IMR-90 (cell line): ENCODE measurements around the gene GORASP1. TPM values are rescaled to one million over a fixed set of nuclear protein-coding genes. Genes with fewer than 3 reads are reported as not detected.

Experiments used
- ATAC-seq: fragments of 200-7000 bp; cut with Tn5 transposase; 2 replicates; pipeline ENCODE4 v1.9.1; 2020; ENCODE audit warnings: low read depth, mild to moderate bottlenecking, moderate library complexity
- BruUV-seq: library from RNA; stranded (reverse); fragments of 400-500 nt; replicated peaks from 2 replicates; lab custom pipeline; 2021; lab: Mats Ljungman, UMichigan
- CTCF ChIA-PET: fragments of 300-600 bp; formaldehyde crosslinking; extraction: SDS; loops from one replicate; lab custom pipeline; 2021; ENCODE audit warnings: antibody characterized with exemption; lab: Yijun Ruan, JAX
- POLR2A ChIA-PET: fragments of 300-600 bp; sonication (Branson Sonifier 250); formaldehyde crosslinking; loops from one replicate; lab custom pipeline; 2022; ENCODE audit warnings: antibody characterized with exemption; ENCODE audit not compliant: unreplicated experiment; lab: Charles Lee
- DNase-seq: peaks from one replicate; pipeline ENCODE4 v3.0.0; 2013
- H2AFZ ChIP-seq: replicated peaks from 2 replicates; pipeline ENCODE3; 2013; ENCODE audit warnings: low read length, mild to moderate bottlenecking; ENCODE audit not compliant: poor library complexity
- H2AK5ac ChIP-seq: 2 replicates; pipeline ENCODE4 v1.6.1; 2013; ENCODE audit warnings: low read depth, low read length, inconsistent platforms
- H2AK9ac ChIP-seq: replicated peaks from 2 replicates; pipeline ENCODE3; 2013; ENCODE audit warnings: mild to moderate bottlenecking, low read depth, low read length, moderate library complexity; ENCODE audit not compliant: poor library complexity
- H2BK120ac ChIP-seq: 2 replicates; pipeline ENCODE4 v1.6.1; 2013; ENCODE audit warnings: low read depth, low read length, inconsistent platforms
- H2BK15ac ChIP-seq: 3 replicates; pipeline ENCODE4 v1.6.1; 2013; ENCODE audit warnings: low read depth, low read length, inconsistent platforms
- H2BK20ac ChIP-seq: 2 replicates; pipeline ENCODE4 v1.6.1; 2013; ENCODE audit warnings: low read depth, mild to moderate bottlenecking, inconsistent platforms, low read length, moderate library complexity
- H2BK5ac ChIP-seq: 2 replicates; pipeline ENCODE4 v1.6.1; 2013; ENCODE audit warnings: mild to moderate bottlenecking, low read depth, low read length, inconsistent platforms; ENCODE audit not compliant: poor library complexity, severe bottlenecking
- H3K14ac ChIP-seq: replicated peaks from 2 replicates; pipeline ENCODE4 v1.6.1; 2013; ENCODE audit warnings: low read depth, low read length, inconsistent platforms
- H3K18ac ChIP-seq: 2 replicates; pipeline ENCODE4 v1.6.1; 2013; ENCODE audit warnings: low read depth, low read length, control low read depth
- H3K23ac ChIP-seq: 2 replicates; pipeline ENCODE4 v1.6.1; 2013; ENCODE audit warnings: low read depth, low read length, inconsistent platforms
- H3K27ac ChIP-seq: 2 replicates; pipeline ENCODE4 v1.5.1; 2013; ENCODE audit warnings: mild to moderate bottlenecking, control low read depth, low read length; ENCODE audit not compliant: insufficient read depth
- H3K27me3 ChIP-seq: 2 replicates; pipeline ENCODE4 v1.6.1; 2013; ENCODE audit warnings: low read length; ENCODE audit not compliant: control insufficient read depth, insufficient read depth
- H3K36me3 ChIP-seq: 2 replicates; pipeline ENCODE4 v1.6.1; 2013; ENCODE audit warnings: low read length, mixed read lengths; ENCODE audit not compliant: control insufficient read depth, insufficient read depth
- H3K4ac ChIP-seq: 2 replicates; pipeline ENCODE4 v1.6.1; 2013; ENCODE audit warnings: low read depth, low read length, inconsistent platforms
- H3K4me1 ChIP-seq: 2 replicates; pipeline ENCODE4 v1.6.1; 2013; ENCODE audit warnings: low read length, mixed read lengths; ENCODE audit not compliant: control insufficient read depth, insufficient read depth
- H3K4me2 ChIP-seq: 2 replicates; pipeline ENCODE4 v1.6.1; 2013; ENCODE audit warnings: low read depth, mild to moderate bottlenecking, control low read depth, low read length, moderate library complexity
- H3K4me3 ChIP-seq: 2 replicates; pipeline ENCODE4 v1.5.1; 2013; ENCODE audit warnings: low read depth, mild to moderate bottlenecking, control low read depth, low read length, moderate library complexity; ENCODE audit not compliant: insufficient read depth
- H3K56ac ChIP-seq: 2 replicates; pipeline ENCODE4 v1.6.1; 2013; ENCODE audit warnings: low read length, inconsistent platforms; ENCODE audit not compliant: insufficient read depth; ENCODE audit errors: extremely low read depth
- H3K79me1 ChIP-seq, 2 experiments: 2 replicates each; pipeline ENCODE4 v1.6.1; 2013; ENCODE audit warnings: low read length in 2 of 2, inconsistent platforms in 1 of 2, low read depth in 1 of 2
- H3K9ac ChIP-seq: 2 replicates; pipeline ENCODE4 v1.6.1; 2013; ENCODE audit warnings: low read depth, low read length, control low read depth
- H3K9me1 ChIP-seq: 2 replicates; pipeline ENCODE4 v1.6.1; 2013; ENCODE audit warnings: low read length, inconsistent platforms; ENCODE audit not compliant: insufficient read depth
- H3K9me3 ChIP-seq: 2 replicates; pipeline ENCODE4 v1.6.1; 2013; ENCODE audit warnings: low read length; ENCODE audit not compliant: control insufficient read depth, insufficient read depth
- H4K20me1 ChIP-seq: 2 replicates; pipeline ENCODE4 v1.6.1; 2013; ENCODE audit warnings: low read length, inconsistent platforms; ENCODE audit not compliant: insufficient read depth
- H4K5ac ChIP-seq: 2 replicates; pipeline ENCODE4 v1.6.1; 2013; ENCODE audit warnings: mild to moderate bottlenecking, low read depth, low read length, control low read depth
- H4K8ac ChIP-seq, 2 experiments: 2 replicates each; pipeline ENCODE4 v1.6.1; 2013; ENCODE audit warnings: low read depth in 2 of 2, low read length in 2 of 2, control low read depth in 1 of 2, inconsistent platforms in 1 of 2
- H4K91ac ChIP-seq: 2 replicates; pipeline ENCODE4 v1.6.1; 2013; ENCODE audit warnings: low read depth, low read length, inconsistent platforms; ENCODE audit not compliant: insufficient read depth
- BHLHE40 ChIP-seq: fragments of 150-350 bp; IDR thresholded peaks from 2 replicates; pipeline ENCODE4 v1.6.1; 2016; ENCODE audit warnings: mild to moderate bottlenecking, low read depth, low read length
- CEBPB ChIP-seq: IDR thresholded peaks from 2 replicates; pipeline ENCODE4 v1.6.1; 2012; ENCODE audit warnings: low read depth, low read length, improper control_type of control experiment
- CHD1 ChIP-seq: IDR thresholded peaks from 2 replicates; pipeline ENCODE4 v1.6.1; 2012; ENCODE audit warnings: low read depth, low read length, improper control_type of control experiment
- CTCF ChIP-seq: conservative IDR thresholded peaks from 2 replicates; pipeline ENCODE4 v1.5.1; 2012; ENCODE audit warnings: mild to moderate bottlenecking, low read depth, low read length, improper control_type of control experiment
- ELK1 ChIP-seq: fragments of 150-350 bp; IDR thresholded peaks from 2 replicates; pipeline ENCODE4 v1.6.1; 2016; ENCODE audit warnings: low read depth, mild to moderate bottlenecking, low read length, moderate library complexity, borderline replicate concordance
- FOS ChIP-seq: fragments of 150-350 bp; IDR thresholded peaks from 2 replicates; pipeline ENCODE4 v1.6.1; 2016; ENCODE audit warnings: low read depth, low read length
- MAFK ChIP-seq: IDR thresholded peaks from 2 replicates; pipeline ENCODE4 v1.6.1; 2012; ENCODE audit warnings: low read depth, low read length, improper control_type of control experiment
- MAZ ChIP-seq: IDR thresholded peaks from 2 replicates; pipeline ENCODE4 v1.6.1; 2012; ENCODE audit warnings: low read depth, mild to moderate bottlenecking, low read length, improper control_type of control experiment, moderate library complexity, borderline replicate concordance
- MXI1 ChIP-seq: IDR thresholded peaks from 2 replicates; pipeline ENCODE4 v1.6.1; 2012; ENCODE audit warnings: low read depth, mild to moderate bottlenecking, low read length, moderate library complexity, borderline replicate concordance
- NFE2L2 ChIP-seq: fragments of 150-350 bp; IDR thresholded peaks from 2 replicates; pipeline ENCODE4 v1.6.1; 2016; ENCODE audit warnings: low read depth, mild to moderate bottlenecking, low read length
- POLR2A ChIP-seq: IDR thresholded peaks from 2 replicates; pipeline ENCODE4 v1.6.1; 2012; ENCODE audit warnings: mild to moderate bottlenecking, low read depth, low read length
- RAD21 ChIP-seq: IDR thresholded peaks from 2 replicates; pipeline ENCODE4 v1.6.1; 2012; ENCODE audit warnings: low read length, improper control_type of control experiment
- RCOR1 ChIP-seq: IDR thresholded peaks from 2 replicates; pipeline ENCODE4 v1.6.1; 2012; ENCODE audit warnings: mild to moderate bottlenecking, low read length, improper control_type of control experiment; ENCODE audit not compliant: insufficient replicate concordance
- RFX5 ChIP-seq: IDR thresholded peaks from 2 replicates; pipeline ENCODE4 v1.8.0; 2012; ENCODE audit warnings: low read depth, mild to moderate bottlenecking, low read length, moderate library complexity
- SMC3 ChIP-seq: fragments of 150-350 bp; IDR thresholded peaks from 2 replicates; pipeline ENCODE4 v1.6.1; 2016; ENCODE audit warnings: low read depth, mild to moderate bottlenecking, antibody characterized with exemption, low read length, moderate library complexity
- USF2 ChIP-seq: fragments of 150-350 bp; IDR thresholded peaks from 2 replicates; pipeline ENCODE4 v1.6.1; 2017; ENCODE audit warnings: mild to moderate bottlenecking, antibody characterized with exemption, low read length, low read depth
- WGBS, 2 experiments: methylation state at CpG; one replicate each; pipeline versions ENCODE4 v1.1.5 to v1.1.7; 2013; ENCODE audit warnings: missing lambda C conversion rate in 2 of 2; ENCODE audit not compliant: insufficient read length in 1 of 2; ENCODE audit errors: extremely low coverage in 2 of 2; 5-methylcytosine and 5-hydroxymethylcytosine counted together
- dilution Hi-C: fragments of 300-500 bp; cut with HindIII; formaldehyde crosslinking; loops from one replicate; pipeline ENCODE4 v1.14.3; 2018; ENCODE audit warnings: low sequenced_read_pairs; ENCODE audit not compliant: unreplicated experiment
- in situ Hi-C: fragments of 300-500 bp; cut with MboI; formaldehyde crosslinking; loops from 3 replicates; pipeline ENCODE4 v1.14.3; 2019; ENCODE audit warnings: low sequenced_read_pairs, inconsistent platforms, mixed read lengths
- intact Hi-C: fragments of 100-400 bp; cut with micrococcal nuclease; formaldehyde crosslinking; loops from 2 replicates; pipeline ENCODE4 v1.10.0; 2022
- polyA plus RNA-seq, 3 experiments: library from polyadenylated mRNA; depleted of rRNA; stranded (reverse); fragments of >200 nt; gene quantifications; 2 replicates each; pipeline ENCODE4 v1.2.3, GENCODE V29; 2012; ENCODE audit warnings: low replicate concordance in 1 of 3
- total RNA-seq: library from RNA; depleted of rRNA; stranded (reverse); fragments of >200 nt; gene quantifications from 2 replicates; pipeline ENCODE4 v1.2.3, GENCODE V29; 2012

GORASP1 gene
- total and polyA plus RNA-seq, 2 of the 4 experiments (the other 2 are of a cell fraction), result 35.0 to 56.6 TPM

- in situ Hi-C loops, result no loop called here
- Histone ChIP-seq H2BK15ac (no peak overlapping the region), H3K4me1 (no peaks in the 10 kb centered on the region), H2AK5ac (no peak overlapping the region), H3K9ac (no peak overlapping the region), H3K4me2 (no peak overlapping the region), H3K36me3 (peaks cover 22% of the 10 kb centered on the region), H3K9me3 (no peaks in the 10 kb centered on the region), H3K14ac (no peak overlapping the region), H2AK9ac (no peak overlapping the region), H2BK120ac (no peak overlapping the region), H4K5ac (no peak overlapping the region), H3K27ac (no peak overlapping the region), H3K79me1 (no peaks in the 10 kb centered on the region), H3K4me3 (no peak overlapping the region), H4K91ac (no peak overlapping the region), H3K18ac (no peak overlapping the region), H4K20me1 (no peaks in the 10 kb centered on the region), H2BK5ac (no peak overlapping the region), H4K8ac (no peak overlapping the region), H2AFZ (no peak overlapping the region), H3K9me1 (no peaks in the 10 kb centered on the region), H3K23ac (no peak overlapping the region), H3K56ac (no peak overlapping the region), H3K27me3 (no peaks in the 10 kb centered on the region), H3K4ac (no peak overlapping the region), H2BK20ac (no peak overlapping the region)
- intact Hi-C loops, result no loop called here
- POLR2A ChIA-PET, result no interaction called here
- dilution Hi-C loops, result no loop called here
- DNase-seq (no peak), ATAC-seq (no peak)
- no CpG with 5 or more reads among the region's 10 CpGs for WGBS, 2 experiments
- BruUV-seq, result no TSS peak
- TF ChIP-seq RCOR1 (no peak), USF2 (no peak), POLR2A (no peak), CHD1 (no peak), CTCF (no peak), BHLHE40 (no peak), ELK1 (no peak), RFX5 (no peak), MAFK (no peak), MXI1 (no peak), FOS (no peak), MAZ (no peak), RAD21 (no peak), NFE2L2 (no peak), SMC3 (no peak), CEBPB (no peak)
- CTCF ChIA-PET, result no interaction called here
Measured at GRCh38 chr3:39075910-39076309, 31.5 kb downstream of the GORASP1 start.
